ENCODE measurements around the gene CEP63. TPM values are rescaled to one million over a fixed set of nuclear protein-coding genes. Genes with fewer than 3 reads are reported as not detected.

Gene CEP63
- total and polyA plus RNA-seq, 5 donors from 2014 or later, result 11.8 to 22.0 (median 16.5) TPM

Other genes starting within 250 kb of the CEP63 start
- 35.2 TPM for gene RYK, start 235.2 kb upstream of the CEP63 start, total RNA-seq
- 1 to 10 TPM; 5.6 to 7.9 (median 7.0) TPM for gene RYK, start 235.2 kb upstream of the CEP63 start, polyA plus RNA-seq
- gene AMOTL2, start 111.6 kb upstream of the CEP63 start, total RNA-seq, result not detected
- not detected for gene AMOTL2, start 111.6 kb upstream of the CEP63 start, polyA plus RNA-seq
- 21.8 TPM for gene ANAPC13, start 72 bp upstream of the CEP63 start, total RNA-seq
- 10 to 100 TPM; 74.3 to 89.7 (median 84.3) TPM for gene ANAPC13, start 72 bp upstream of the CEP63 start, polyA plus RNA-seq
- gene KY, start 165.0 kb downstream of the CEP63 start, total RNA-seq, result not detected
- gene KY, start 165.0 kb downstream of the CEP63 start, polyA plus RNA-seq, result not detected